H1 (cell line): ENCODE data around the gene DACT3. TPM values are rescaled to one million over a fixed set of nuclear protein-coding genes. Genes with fewer than 3 reads are reported as not detected.

Experiments
- CTCF ChIA-PET: fragments of 300-600 bp; sonication (Branson Sonifier 250); formaldehyde crosslinking; loops from one replicate; lab custom pipeline; 2021; ENCODE audit not compliant: partially characterized antibody; lab: Charles Lee
- POLR2A ChIA-PET: fragments of 300-600 bp; sonication (Branson Sonifier 250); formaldehyde crosslinking; loops from one replicate; lab custom pipeline; 2021; ENCODE audit warnings: inconsistent platforms; ENCODE audit not compliant: partially characterized antibody; lab: Charles Lee
- DNase-seq, 2 experiments: peaks; one replicate each; pipeline versions ENCODE4 v3.0.0 to v3.0.0-alpha.2; 2010 to 2022; ENCODE audit warnings: low spot score in 2 of 2, low read depth in 1 of 2, mixed read lengths in 1 of 2
- FAIRE-seq: peaks from 2 replicates; lab custom pipeline; 2011; peaks lifted over from hg19 to GRCh38; lab: Jason Lieb, UNC
- H2AFZ ChIP-seq: 2 replicates; pipeline ENCODE4 v1.8.1; 2012; ENCODE audit warnings: low read length, inconsistent platforms
- H2AK5ac ChIP-seq: 2 replicates; pipeline ENCODE4 v1.6.1; 2013; ENCODE audit warnings: low read depth, low read length
- H2BK120ac ChIP-seq: replicated peaks from 2 replicates; pipeline ENCODE3; 2013; ENCODE audit warnings: low read depth, low read length, inconsistent platforms
- H2BK12ac ChIP-seq: 2 replicates; pipeline ENCODE4 v1.6.1; 2013; ENCODE audit warnings: low read depth, low read length
- H2BK15ac ChIP-seq: 2 replicates; pipeline ENCODE4 v1.6.1; 2013; ENCODE audit warnings: low read length
- H2BK20ac ChIP-seq: 2 replicates; pipeline ENCODE4 v1.6.1; 2013; ENCODE audit warnings: low read length
- H2BK5ac ChIP-seq: 2 replicates; pipeline ENCODE4 v1.6.1; 2013; ENCODE audit warnings: low read depth, low read length
- H3K14ac ChIP-seq: 2 replicates; pipeline ENCODE4 v1.6.1; 2013; ENCODE audit warnings: inconsistent platforms; ENCODE audit not compliant: insufficient read length
- H3K18ac ChIP-seq: 2 replicates; pipeline ENCODE4 v1.6.1; 2013; ENCODE audit warnings: low read length; ENCODE audit errors: extremely low read depth
- H3K23ac ChIP-seq: 2 replicates; pipeline ENCODE4 v1.6.1; 2013; ENCODE audit warnings: inconsistent platforms; ENCODE audit not compliant: insufficient read length
- H3K23me2 ChIP-seq: 2 replicates; pipeline ENCODE4 v1.6.1; 2013; ENCODE audit warnings: low read depth, low read length
- H3K27ac ChIP-seq: 2 replicates; pipeline ENCODE4 v1.6.1; 2011; ENCODE audit warnings: low read depth, low read length, inconsistent platforms
- H3K27me3 ChIP-seq, 4 experiments: replicated peaks in 1 of 4; 1 replicate in 1 of 4; 2 replicates in 3 of 4; pipeline versions ENCODE4 v1.6.1 to v1.8.1; 2011 to 2013; ENCODE audit warnings: low read length in 3 of 4, mild to moderate bottlenecking in 3 of 4, inconsistent platforms in 2 of 4, mixed read lengths in 2 of 4, moderate library complexity in 1 of 4; ENCODE audit not compliant: control insufficient read depth in 3 of 4, insufficient read depth in 3 of 4; ENCODE audit errors: extremely low read depth in 1 of 4
- H3K36me3 ChIP-seq, 4 experiments: 2 replicates each; pipeline versions ENCODE4 v1.6.1 to v1.8.1; 2011 to 2013; ENCODE audit warnings: mild to moderate bottlenecking in 4 of 4, low read length in 3 of 4, moderate library complexity in 2 of 4, control low read depth in 1 of 4, inconsistent platforms in 1 of 4; ENCODE audit not compliant: insufficient read depth in 4 of 4, control insufficient read depth in 2 of 4
- H3K4ac ChIP-seq: replicated peaks from 2 replicates; pipeline ENCODE3; 2013; ENCODE audit warnings: low read length, low read depth, mixed read lengths, inconsistent platforms; ENCODE audit not compliant: insufficient read length
- H3K4me1 ChIP-seq, 4 experiments: replicated peaks in 1 of 4; 1 replicate in 1 of 4; 2 replicates in 3 of 4; pipeline versions ENCODE4 v1.6.1 to v1.8.1; 2011 to 2013; ENCODE audit warnings: low read length in 3 of 4, inconsistent platforms in 2 of 4, mixed read lengths in 1 of 4; ENCODE audit not compliant: insufficient read depth in 4 of 4, control insufficient read depth in 3 of 4
- H3K4me2 ChIP-seq, 2 experiments: 2 replicates each; pipeline versions ENCODE4 v1.6.1 to v1.8.1; 2011 to 2013; ENCODE audit warnings: low read depth in 2 of 2, low read length in 2 of 2, control low read depth in 1 of 2, inconsistent platforms in 1 of 2, mild to moderate bottlenecking in 1 of 2; ENCODE audit not compliant: insufficient read depth in 1 of 2
- H3K4me3 ChIP-seq, 4 experiments: fragments of 200-600, 300-600 bp in 1 of 4; sonication (generic), shearing (Covaris generic), sonication (Bioruptor Twin) in 1 of 4; 2 replicates each; pipeline versions ENCODE4 v1.5.1 to v1.8.1; 2011 to 2016; ENCODE audit warnings: low read length in 4 of 4, low read depth in 3 of 4, control low read depth in 2 of 4, inconsistent platforms in 2 of 4, mild to moderate bottlenecking in 2 of 4, mixed read lengths in 1 of 4, moderate library complexity in 1 of 4; ENCODE audit not compliant: insufficient read depth in 2 of 4; ENCODE audit errors: extremely low read depth in 1 of 4
- H3K56ac ChIP-seq: replicated peaks from 2 replicates; pipeline ENCODE3; 2013; ENCODE audit warnings: low read depth, mild to moderate bottlenecking, mixed read lengths, low read length, inconsistent platforms; ENCODE audit not compliant: insufficient read length
- H3K79me1 ChIP-seq: 2 replicates; pipeline ENCODE4 v1.6.1; 2013; ENCODE audit warnings: low read depth, low read length, control low read depth
- H3K79me2 ChIP-seq, 2 experiments: 2 replicates each; pipeline versions ENCODE4 v1.6.1 to v1.8.1; 2012 to 2013; ENCODE audit warnings: low read length in 2 of 2, mild to moderate bottlenecking in 2 of 2, inconsistent platforms in 1 of 2; ENCODE audit not compliant: insufficient read depth in 2 of 2, control insufficient read depth in 1 of 2
- H3K9ac ChIP-seq, 4 experiments: replicated peaks in 1 of 4; 1 replicate in 1 of 4; 2 replicates in 3 of 4; pipeline versions ENCODE4 v1.6.1 to v1.8.1; 2011 to 2013; ENCODE audit warnings: low read depth in 3 of 4, low read length in 3 of 4, control low read depth in 2 of 4, mild to moderate bottlenecking in 2 of 4, moderate library complexity in 2 of 4, inconsistent platforms in 1 of 4; ENCODE audit errors: extremely low read depth in 1 of 4
- H3K9me3 ChIP-seq, 2 experiments: 2 replicates each; pipeline versions ENCODE4 v1.6.1 to v1.8.1; 2012 to 2013; ENCODE audit warnings: mild to moderate bottlenecking in 2 of 2, moderate library complexity in 2 of 2, control low read depth in 1 of 2, inconsistent platforms in 1 of 2, low read depth in 1 of 2, low read length in 1 of 2, mixed read lengths in 1 of 2; ENCODE audit not compliant: insufficient read depth in 2 of 2
- H4K20me1 ChIP-seq, 2 experiments: replicated peaks in 1 of 2; 2 replicates each; pipeline versions ENCODE3 to v1.8.1; 2011 to 2013; ENCODE audit warnings: inconsistent platforms in 2 of 2, low read length in 2 of 2, mild to moderate bottlenecking in 1 of 2; ENCODE audit not compliant: insufficient read depth in 2 of 2, control insufficient read depth in 1 of 2
- H4K5ac ChIP-seq: 2 replicates; pipeline ENCODE4 v1.6.1; 2013; ENCODE audit warnings: low read length, low read depth, mixed read lengths, inconsistent platforms; ENCODE audit not compliant: insufficient read length
- H4K8ac ChIP-seq: 2 replicates; pipeline ENCODE4 v1.8.0; 2013; ENCODE audit warnings: mild to moderate bottlenecking, moderate library complexity, low read length, inconsistent platforms; ENCODE audit not compliant: insufficient read depth; ENCODE audit errors: extremely low read depth
- H4K91ac ChIP-seq: replicated peaks from 2 replicates; pipeline ENCODE3; 2013; ENCODE audit warnings: low read length, mixed read lengths, inconsistent platforms; ENCODE audit not compliant: insufficient read length
- CEBPB ChIP-seq: IDR thresholded peaks from 2 replicates; pipeline ENCODE4 v1.6.1; 2012; ENCODE audit warnings: low read depth, low read length
- CREB1 ChIP-seq: IDR thresholded peaks from 2 replicates; pipeline ENCODE4 v1.6.1; 2012; ENCODE audit warnings: inconsistent platforms
- EP300 ChIP-seq, 2 experiments: IDR thresholded peaks; 1 replicate in 1 of 2; 2 replicates in 1 of 2; pipeline ENCODE4 v1.6.1; 2011 to 2012; ENCODE audit warnings: low read depth in 2 of 2, low read length in 2 of 2, mild to moderate bottlenecking in 2 of 2, borderline replicate concordance in 1 of 2, inconsistent platforms in 1 of 2, moderate library complexity in 1 of 2
- JUN ChIP-seq: IDR thresholded peaks from 2 replicates; pipeline ENCODE4 v1.6.1; 2011; ENCODE audit warnings: low read depth, mild to moderate bottlenecking, improper control_type of control experiment, low read length
- KDM1A ChIP-seq: fragments of 200-600, 300-600 bp; sonication (generic); IDR thresholded peaks from 2 replicates; pipeline ENCODE4 v1.7.1; 2016; ENCODE audit warnings: mild to moderate bottlenecking, low read length, borderline replicate concordance
- RBBP5 ChIP-seq: IDR thresholded peaks from 2 replicates; pipeline ENCODE4 v1.7.1; 2012; ENCODE audit warnings: low read depth, mild to moderate bottlenecking, inconsistent platforms, low read length, moderate library complexity, borderline replicate concordance
- SIN3A ChIP-seq, 2 experiments: IDR thresholded peaks in 1 of 2; conservative IDR thresholded peaks in 1 of 2; 2 replicates each; pipeline ENCODE4 v1.6.1; 2011 to 2012; ENCODE audit warnings: low read length in 2 of 2, improper control_type of control experiment in 1 of 2, low read depth in 1 of 2, mild to moderate bottlenecking in 1 of 2
- SP2 ChIP-seq: IDR thresholded peaks from 2 replicates; pipeline ENCODE4 v1.6.1; 2012; ENCODE audit warnings: mild to moderate bottlenecking, low read length, inconsistent platforms
- SUZ12 ChIP-seq: fragments of 200-600 bp; sonication (generic); IDR thresholded peaks from 2 replicates; pipeline ENCODE4 v1.6.1; 2012; ENCODE audit warnings: mild to moderate bottlenecking, inconsistent platforms, low read length, moderate library complexity, mixed read lengths
- WGBS, 2 experiments: shearing (Covaris generic) in 1 of 2; methylation state at CpG; one replicate each; pipeline versions ENCODE4 v1.1.6 to v1.1.7; 2013 to 2015; ENCODE audit warnings: low lambda C conversion rate in 2 of 2, mixed read lengths in 2 of 2, inconsistent platforms in 1 of 2, low coverage in 1 of 2, missing lambda C conversion rate in 1 of 2; ENCODE audit not compliant: insufficient replicate concordance in 2 of 2, insufficient coverage in 1 of 2, insufficient read length in 1 of 2; ENCODE audit errors: extremely low coverage in 1 of 2, missing lambda C conversion rate in 1 of 2; 5-methylcytosine and 5-hydroxymethylcytosine counted together
- polyA plus RNA-seq, 7 experiments: library from polyadenylated mRNA; depleted of rRNA in 3 of 7; stranded (reverse) in 5 of 7; unstranded in 2 of 7; fragments of >200 nt in 5 of 7; fragments of 200-250 nt in 2 of 7; gene quantifications; 1 replicate in 5 of 7; 2 replicates in 1 of 7; 4 replicates in 1 of 7; pipeline versions ENCODE4 v1.2.1 to v1.2.3, GENCODE V29; 2011 to 2013; ENCODE audit warnings: missing spikeins in 2 of 7, mixed read lengths in 2 of 7
- total RNA-seq: library from RNA; stranded (reverse); fragmentation: NEBNext Ultra II Directional; extraction: Animal tissue kit (Norgen Biotek cat#: 25700); gene quantifications from 2 replicates; pipeline ENCODE4 v1.2.1, GENCODE V29; 2021
- TF ChIP-seq, protein P1 (sequence below): IDR thresholded peaks from 2 replicates; pipeline ENCODE4 v1.6.1; 2012; ENCODE audit warnings: low read length, inconsistent platforms
- TF ChIP-seq, protein P2 (sequence below): IDR thresholded peaks from 2 replicates; pipeline ENCODE4 v1.6.1; 2012; ENCODE audit warnings: inconsistent platforms

The DACT3 gene
- total and polyA plus RNA-seq, 2 of the 8 experiments (the other 6 are each of a cell fraction or from before 2014, with no cell fraction given): 1.8 to 2.0 TPM

DNA sequence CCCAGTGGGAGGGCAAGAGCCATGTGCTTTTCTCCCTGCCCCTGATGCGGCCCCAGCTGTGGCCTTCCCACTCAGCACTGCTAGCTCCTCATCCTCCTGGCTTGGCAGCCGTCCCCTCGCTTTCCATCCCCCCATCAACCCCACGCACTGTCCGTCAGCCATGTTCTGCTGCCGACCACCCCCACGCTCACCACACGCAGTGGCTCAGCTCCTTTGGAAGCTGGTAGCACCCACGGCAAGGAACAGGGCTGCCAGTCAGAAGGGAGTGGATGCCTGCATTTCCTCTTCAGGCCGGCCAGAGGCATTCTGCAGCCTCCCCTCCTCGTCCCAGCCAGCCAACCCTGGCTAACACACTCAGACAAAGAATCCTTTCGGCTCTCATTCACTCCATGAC, 53.5 kb downstream of the DACT3 start:
- ChIA-PET POLR2A (interaction anchor here (1.7 to 2.2 kb wide), 2 partner anchors 14 to 18 kb away, joined by 4 to 7 read pairs; no protein-coding TSS in a partner anchor), CTCF (interaction anchor here (0.9 to 3.4 kb wide), 6 partner anchors 9 to 70 kb away, joined by 3 to 21 read pairs (median 10); no protein-coding TSS in a partner anchor)
- Histone ChIP-seq H2BK20ac (no peak overlapping the region), H4K5ac (no peak overlapping the region), H3K56ac (no peak overlapping the region), H3K4ac (no peak overlapping the region), H3K23ac (no peak overlapping the region), H3K36me3 (peaks cover 16 to 44% (median 40%) of the 10 kb centered on the region in 4 experiments; a peak in 7 of 8 replicates), H3K79me2 (peaks cover 12 to 25% of the 10 kb centered on the region in 2 experiments), H3K27ac (no peak overlapping the region), H3K27me3 (no peaks in the 10 kb centered on the region), H4K20me1 (peaks cover 20 to 37% of the 10 kb centered on the region in 2 experiments), H4K91ac (no peak overlapping the region), H2BK5ac (no peak overlapping the region), H2AK5ac (no peak overlapping the region), H4K8ac (no peak overlapping the region), H3K18ac (no peak overlapping the region), H2BK12ac (no peak overlapping the region), H3K23me2 (peaks cover 2% of the 10 kb centered on the region; the same call in 1 of the 2 replicates), H3K4me2 (no peak overlapping the region), H3K4me3 (no peak overlapping the region), H3K9ac (no peak overlapping the region), H2BK120ac (no peak overlapping the region), H2AFZ (no peak overlapping the region), H2BK15ac (no peak overlapping the region), H3K79me1 (peaks cover 14% of the 10 kb centered on the region), H3K4me1 (peaks cover 0 to 17% (median 7%) of the 10 kb centered on the region in 4 experiments; a peak in 5 of 7 replicates), H3K9me3 (no peaks in the 10 kb centered on the region), H3K14ac (no peak overlapping the region)
- DNase-seq (no peak), FAIRE-seq (no peak)
- 87% methylated on average over 10 of the region's 12 CpGs; no CpG with 5 or more reads in 1 of the 2 experiments for WGBS, 2 experiments
- no peak for TF ChIP-seq RBBP5
- TF ChIP-seq CEBPB: no peak
- TF ChIP-seq KDM1A: no peak
- no peak for TF ChIP-seq JUN
- TF ChIP-seq, protein P1, sequence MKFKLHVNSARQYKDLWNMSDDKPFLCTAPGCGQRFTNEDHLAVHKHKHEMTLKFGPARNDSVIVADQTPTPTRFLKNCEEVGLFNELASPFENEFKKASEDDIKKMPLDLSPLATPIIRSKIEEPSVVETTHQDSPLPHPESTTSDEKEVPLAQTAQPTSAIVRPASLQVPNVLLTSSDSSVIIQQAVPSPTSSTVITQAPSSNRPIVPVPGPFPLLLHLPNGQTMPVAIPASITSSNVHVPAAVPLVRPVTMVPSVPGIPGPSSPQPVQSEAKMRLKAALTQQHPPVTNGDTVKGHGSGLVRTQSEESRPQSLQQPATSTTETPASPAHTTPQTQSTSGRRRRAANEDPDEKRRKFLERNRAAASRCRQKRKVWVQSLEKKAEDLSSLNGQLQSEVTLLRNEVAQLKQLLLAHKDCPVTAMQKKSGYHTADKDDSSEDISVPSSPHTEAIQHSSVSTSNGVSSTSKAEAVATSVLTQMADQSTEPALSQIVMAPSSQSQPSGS: no peak
- no peak for TF ChIP-seq SUZ12
- no peak for TF ChIP-seq CREB1
- TF ChIP-seq SP2: no peak
- TF ChIP-seq, protein P2, sequence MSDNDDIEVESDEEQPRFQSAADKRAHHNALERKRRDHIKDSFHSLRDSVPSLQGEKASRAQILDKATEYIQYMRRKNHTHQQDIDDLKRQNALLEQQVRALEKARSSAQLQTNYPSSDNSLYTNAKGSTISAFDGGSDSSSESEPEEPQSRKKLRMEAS: no peak
- TF ChIP-seq SIN3A (conservative IDR thresholded peaks at IDR 0.05 in 1 of 2, IDR thresholded peaks at IDR 0.05 in 1 of 2; ENCODE audit: low read depth in 1 of 2, low read length in 2 of 2): no peak
- no peak for TF ChIP-seq EP300 (IDR thresholded peaks at IDR 0.05; ENCODE audit: borderline replicate concordance in 1 of 2, low read depth in 2 of 2, low read length in 2 of 2)
